ENCODE measurements around the gene RIT2.
A peak's percentile ranks its signal among the peaks of the same experiment; 100 is the strongest.

RIT2 gene

GRCh38 chr18:43009674-43010073, 105.8 kb downstream of the RIT2 start:
- no peak for DNase-seq

- DNase-seq: no peak
Measured at GRCh38 chr18:43007365-43007764, 108.1 kb downstream of the RIT2 start.

GRCh38 chr18:43004421-43004820, 111.1 kb downstream of the RIT2 start:
- no peak for DNase-seq

GRCh38 chr18:43001821-43002220, 113.7 kb downstream of the RIT2 start:
- DNase-seq: no peak

GRCh38 chr18:42996824-42997223, 118.7 kb downstream of the RIT2 start:
- DNase-seq: no peak

- no peak for DNase-seq
Measured at GRCh38 chr18:42980426-42980825, 135.1 kb downstream of the RIT2 start.

- no peak for DNase-seq
Measured at GRCh38 chr18:42977982-42978637, 137.4 kb downstream of the RIT2 start.

GRCh38 chr18:42976869-42977590, 138.5 kb downstream of the RIT2 start:
- DNase-seq: no peak

- DNase-seq: no peak
Measured at GRCh38 chr18:42969366-42969765, 146.1 kb downstream of the RIT2 start.

- no peak for DNase-seq
Measured at GRCh38 chr18:42961298-42961697, 154.2 kb downstream of the RIT2 start.

- DNase-seq: no peak
Measured at GRCh38 chr18:42959528-42959927, 156.0 kb downstream of the RIT2 start.

- no peak for DNase-seq
Measured at GRCh38 chr18:42958353-42958752, 157.1 kb downstream of the RIT2 start.

GRCh38 chr18:42956287-42956686, 159.2 kb downstream of the RIT2 start:
- DNase-seq: no peak

GRCh38 chr18:42954887-42955286, 160.6 kb downstream of the RIT2 start:
- peak; percentile 0 for DNase-seq

- no peak for DNase-seq
Measured at GRCh38 chr18:42953306-42953705, 162.2 kb downstream of the RIT2 start.

- no peak for DNase-seq
Measured at GRCh38 chr18:42950732-42951131, 164.8 kb downstream of the RIT2 start.

GRCh38 chr18:42948831-42949230, 166.7 kb downstream of the RIT2 start:
- DNase-seq: no peak

- no peak for DNase-seq
Measured at GRCh38 chr18:42941860-42942259, 173.6 kb downstream of the RIT2 start.

- DNase-seq: no peak
Measured at GRCh38 chr18:42941021-42941420, 174.5 kb downstream of the RIT2 start.

- no peak for DNase-seq
Measured at GRCh38 chr18:42937436-42937835, 178.0 kb downstream of the RIT2 start.

GRCh38 chr18:42936289-42936688, 179.2 kb downstream of the RIT2 start:
- DNase-seq: no peak

- DNase-seq: no peak
Measured at GRCh38 chr18:42931491-42931890, 184.0 kb downstream of the RIT2 start.

- no peak for DNase-seq
Measured at GRCh38 chr18:42929857-42930256, 185.6 kb downstream of the RIT2 start.

GRCh38 chr18:42929181-42929580, 186.3 kb downstream of the RIT2 start:
- DNase-seq: no peak

GRCh38 chr18:42925036-42925435, 190.4 kb downstream of the RIT2 start:
- no peak for DNase-seq
